ENCODE data around the gene ZNF552. TPM values are rescaled to one million over a fixed set of nuclear protein-coding genes. Genes with fewer than 3 reads are reported as not detected.

ZNF552 gene
- total RNA-seq, 1 experiment from 2014 or later, result 9.2 TPM

DNA sequence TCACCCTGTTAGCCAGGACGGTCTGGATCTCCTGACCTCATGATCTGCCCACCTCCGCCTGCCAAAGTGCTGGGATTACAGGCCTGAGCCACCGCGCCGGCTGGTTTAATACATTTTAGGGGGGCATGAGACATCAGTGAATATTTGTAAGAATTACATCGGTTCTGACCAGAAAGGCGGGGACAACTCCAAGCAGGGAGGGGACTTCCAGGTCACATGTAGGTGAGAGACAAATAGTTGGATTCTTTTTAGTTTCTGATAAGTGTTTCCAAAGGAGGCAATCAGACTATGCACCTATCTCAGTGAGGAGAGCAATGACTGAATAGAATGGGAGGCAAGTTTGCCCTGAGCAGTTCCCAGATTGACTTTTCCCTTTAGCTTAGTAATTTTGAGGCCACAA, 3.7 kb upstream of the ZNF552 start:
- Histone ChIP-seq H4K8ac (replicated peaks; ENCODE audit: insufficient read length, low read depth, low read length) (no peak overlapping the region), H4K91ac (ENCODE audit: insufficient read length, low read depth, low read length) (no peak overlapping the region), H3K4me1 (ENCODE audit: insufficient read depth, low read length) (no peaks in the 10 kb centered on the region; the same call in 1 of the 2 replicates), H3K23ac (ENCODE audit: insufficient read length, low read depth, low read length) (no peak overlapping the region), H4K20me1 (ENCODE audit: control insufficient read depth, insufficient read depth, insufficient read length) (no peaks in the 10 kb centered on the region), H3K4ac (ENCODE audit: low read depth, low read length) (no peak overlapping the region), H2BK5ac (ENCODE audit: insufficient read length, low read length) (no peak overlapping the region), H3K9me3 (ENCODE audit: control insufficient read depth, low read depth, low read length) (no peaks in the 10 kb centered on the region), H2BK15ac (ENCODE audit: low read depth, low read length) (no peak overlapping the region), H3K79me2 (ENCODE audit: insufficient read depth, low read length) (peaks cover 28% of the 10 kb centered on the region; the same call in 1 of the 2 replicates), H2BK20ac (ENCODE audit: low read depth, low read length, poor library complexity, severe bottlenecking) (no peak overlapping the region), H3K9ac (ENCODE audit: extremely low read depth, insufficient read length, low read length) (no peak overlapping the region), H3K4me2 (ENCODE audit: insufficient read depth, insufficient read length, low read length) (no peak overlapping the region), H3K27ac (ENCODE audit: insufficient read length, low read depth, low read length) (no peak overlapping the region), H2AFZ (ENCODE audit: low read length) (no peak overlapping the region), H3K18ac (ENCODE audit: insufficient read length, low read depth, low read length) (no peak overlapping the region), H4K5ac (ENCODE audit: insufficient read length, low read depth, low read length) (no peak overlapping the region), H2BK12ac (ENCODE audit: insufficient read length, low read depth, low read length) (no peak overlapping the region), H3K79me1 (ENCODE audit: insufficient read depth, low read depth, low read length, poor library complexity, severe bottlenecking) (no peaks in the 10 kb centered on the region), H2AK5ac (ENCODE audit: insufficient read length, low read length) (no peak overlapping the region), H3K14ac (ENCODE audit: insufficient read depth, low read length) (no peak overlapping the region), H3K23me2 (ENCODE audit: insufficient read length, low read depth, low read length, poor library complexity, severe bottlenecking) (peaks cover 14% of the 10 kb centered on the region), H2BK120ac (ENCODE audit: low read depth, low read length, poor library complexity, severe bottlenecking) (no peak overlapping the region), H3K27me3 (ENCODE audit: insufficient read depth, low read length) (no peaks in the 10 kb centered on the region), H3T11ph (ENCODE audit: low read length) (no peak overlapping the region), H3K56ac (ENCODE audit: insufficient read length, low read depth, low read length) (no peak overlapping the region)
- Mint-ChIP-seq H3K27ac (peak overlapping the region; percentile 59 to 81 (median 66); a peak in 5 of 7 replicates), H3K36me3 (ENCODE audit: insufficient read depth in 1 of 3, low read depth in 3 of 3) (peaks cover 6 to 34% (median 26%) of the 10 kb centered on the region in 3 experiments), H3K4me3 (peak overlapping the region; percentile 96 to 98), H3K9me3 (peaks cover 0 to 2% of the 10 kb centered on the region in 2 experiments; a peak in 1 of 5 replicates), H3K4me1 (peaks cover 45 to 47% of the 10 kb centered on the region in 2 experiments), H3K27me3 (ENCODE audit: low read depth) (no peaks in the 10 kb centered on the region)
- TF ChIP-seq, protein P1, sequence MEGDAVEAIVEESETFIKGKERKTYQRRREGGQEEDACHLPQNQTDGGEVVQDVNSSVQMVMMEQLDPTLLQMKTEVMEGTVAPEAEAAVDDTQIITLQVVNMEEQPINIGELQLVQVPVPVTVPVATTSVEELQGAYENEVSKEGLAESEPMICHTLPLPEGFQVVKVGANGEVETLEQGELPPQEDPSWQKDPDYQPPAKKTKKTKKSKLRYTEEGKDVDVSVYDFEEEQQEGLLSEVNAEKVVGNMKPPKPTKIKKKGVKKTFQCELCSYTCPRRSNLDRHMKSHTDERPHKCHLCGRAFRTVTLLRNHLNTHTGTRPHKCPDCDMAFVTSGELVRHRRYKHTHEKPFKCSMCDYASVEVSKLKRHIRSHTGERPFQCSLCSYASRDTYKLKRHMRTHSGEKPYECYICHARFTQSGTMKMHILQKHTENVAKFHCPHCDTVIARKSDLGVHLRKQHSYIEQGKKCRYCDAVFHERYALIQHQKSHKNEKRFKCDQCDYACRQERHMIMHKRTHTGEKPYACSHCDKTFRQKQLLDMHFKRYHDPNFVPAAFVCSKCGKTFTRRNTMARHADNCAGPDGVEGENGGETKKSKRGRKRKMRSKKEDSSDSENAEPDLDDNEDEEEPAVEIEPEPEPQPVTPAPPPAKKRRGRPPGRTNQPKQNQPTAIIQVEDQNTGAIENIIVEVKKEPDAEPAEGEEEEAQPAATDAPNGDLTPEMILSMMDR (conservative IDR thresholded peaks at IDR 0.05), result no peak
- DNase-seq, result no peak
- no CpG with 5 or more reads among the region's 7 CpGs for WGBS (ENCODE audit: extremely low coverage, insufficient read length, low lambda C conversion rate)

All from H9 (cell line).